GM19240 (cell line): ENCODE measurements around the gene ELMO1.
"Not testable (repeated sequence)": the region's sequence is repeated elsewhere in the genome, so short reads cannot be mapped to it uniquely, and the experiment has no call there.

Source experiments
- DNase-seq: peaks from one replicate; pipeline ENCODE4 v3.0.0; 2011; ENCODE audit warnings: low spot score; ENCODE audit not compliant: insufficient read length

Gene ELMO1

GRCh38 chr7:37142958-37143357 is 305.7 kb downstream of the ELMO1 start:
- no peak for DNase-seq

GRCh38 chr7:37141742-37142141 is 306.9 kb downstream of the ELMO1 start:
- DNase-seq: no peak

DNA sequence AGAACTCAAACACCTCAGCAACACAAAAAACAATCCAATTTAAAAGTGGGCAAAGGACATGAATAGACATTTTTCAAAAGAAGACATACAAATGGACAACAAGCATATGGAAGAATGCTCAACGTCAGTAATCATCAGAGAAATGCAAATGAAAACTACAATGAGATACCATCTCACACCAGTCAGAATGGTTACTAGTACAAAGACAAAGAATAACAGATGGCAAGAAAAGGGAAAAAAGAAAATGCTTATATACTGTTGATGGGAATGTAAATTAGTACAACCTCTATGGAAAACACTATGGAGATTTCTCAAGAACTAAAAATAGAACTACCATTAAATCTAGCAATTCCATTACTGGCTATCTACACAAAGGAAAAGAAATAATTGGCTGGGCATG is 314.8 kb downstream of the ELMO1 start:
- not testable (repeated sequence) for DNase-seq

GRCh38 chr7:37131855-37132254 is 316.8 kb downstream of the ELMO1 start:
- DNase-seq: no peak

- DNase-seq: no peak
Measured at GRCh38 chr7:37129035-37129425, 319.6 kb downstream of the ELMO1 start.

DNA sequence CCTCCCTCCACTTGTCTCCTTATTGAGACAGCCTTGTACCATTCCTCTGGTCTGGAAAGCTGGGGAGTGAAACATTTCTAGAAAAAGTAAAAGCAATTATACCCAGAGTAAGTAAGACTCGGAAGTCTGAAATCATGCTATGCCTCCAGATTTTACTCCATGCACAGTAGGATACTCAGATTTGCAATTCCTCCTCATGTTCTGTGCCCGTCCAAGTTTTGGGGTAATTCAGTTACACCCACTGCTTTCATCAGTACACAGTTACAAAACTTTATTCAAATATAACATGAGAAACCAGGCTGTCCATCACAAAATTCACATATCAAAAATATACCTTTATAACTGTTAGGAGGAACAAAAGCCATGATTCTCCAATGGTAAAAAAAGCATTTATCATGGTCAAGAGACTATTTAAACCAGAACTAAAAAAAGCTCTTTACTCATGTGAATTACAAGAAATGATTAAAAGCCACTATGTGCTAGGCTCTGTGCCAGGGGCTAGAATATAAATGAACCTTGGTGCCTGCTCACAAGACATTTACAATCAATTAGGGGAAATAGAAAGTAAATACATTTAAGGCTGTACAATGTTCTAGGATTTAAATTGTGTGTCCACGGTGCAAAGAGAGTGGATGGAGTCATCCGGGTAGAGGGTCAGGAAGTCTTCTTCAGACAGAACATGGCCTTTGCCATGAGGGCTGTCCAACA is 320.2 kb downstream of the ELMO1 start:
- DNase-seq: no peak

- DNase-seq: no peak
Measured at GRCh38 chr7:37119296-37119860, 329.3 kb downstream of the ELMO1 start.

GRCh38 chr7:37118004-37118403 is 330.7 kb downstream of the ELMO1 start:
- no peak for DNase-seq

DNA sequence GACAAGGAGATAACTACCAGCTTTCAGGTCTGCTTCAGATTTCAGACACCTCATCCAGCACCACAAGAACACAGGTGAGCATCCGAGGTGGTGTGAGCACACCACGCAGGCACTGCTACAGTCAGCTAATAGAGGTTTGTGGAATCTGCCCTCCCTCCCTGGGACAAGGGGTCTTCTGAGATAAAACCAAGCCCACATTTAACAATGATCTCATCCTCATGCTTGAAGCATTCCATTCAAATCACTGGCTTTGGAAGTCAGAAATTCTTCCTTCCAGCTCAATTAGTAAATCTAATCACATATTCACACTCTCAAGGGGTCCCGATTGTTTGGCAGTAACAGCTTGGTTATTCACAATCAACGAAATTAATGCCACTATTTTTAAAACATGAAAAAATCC is 331.4 kb downstream of the ELMO1 start:
- no peak for DNase-seq

- no peak for DNase-seq
Measured at GRCh38 chr7:37116093-37116701, 332.5 kb downstream of the ELMO1 start.

DNA sequence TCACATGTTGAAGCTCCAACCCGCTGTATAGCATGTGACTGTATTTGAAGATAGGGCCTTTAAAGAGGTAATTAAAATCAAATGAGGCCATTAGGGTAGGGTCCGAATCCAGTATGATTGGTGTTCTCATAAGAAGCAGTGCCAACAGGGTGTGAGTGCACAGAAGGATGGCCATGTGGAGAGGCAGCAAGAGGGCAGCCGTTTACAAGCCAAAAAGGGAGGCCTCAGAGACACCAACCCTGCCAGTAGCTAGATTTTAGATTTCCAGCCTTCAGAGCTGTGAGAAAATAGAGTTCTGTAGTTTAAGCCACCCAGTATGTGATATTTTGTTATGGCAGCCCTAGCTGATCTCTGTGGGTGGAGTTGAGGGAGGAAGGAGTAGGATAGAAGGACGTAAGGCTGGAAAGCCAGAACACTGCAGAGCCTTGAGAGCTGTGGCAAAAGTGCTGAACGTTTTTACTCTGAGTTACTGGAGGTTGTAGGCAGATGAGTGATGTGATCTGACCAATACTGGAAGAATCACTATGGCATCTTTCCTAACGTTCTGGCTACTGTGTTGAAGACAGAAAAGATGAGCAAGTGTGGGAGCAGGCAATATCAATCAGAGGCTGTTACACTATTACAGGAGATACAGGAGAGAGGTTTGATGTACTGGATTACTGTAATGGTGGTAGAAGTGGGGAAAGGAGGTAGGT is 334.9 kb downstream of the ELMO1 start:
- DNase-seq: no peak

DNA sequence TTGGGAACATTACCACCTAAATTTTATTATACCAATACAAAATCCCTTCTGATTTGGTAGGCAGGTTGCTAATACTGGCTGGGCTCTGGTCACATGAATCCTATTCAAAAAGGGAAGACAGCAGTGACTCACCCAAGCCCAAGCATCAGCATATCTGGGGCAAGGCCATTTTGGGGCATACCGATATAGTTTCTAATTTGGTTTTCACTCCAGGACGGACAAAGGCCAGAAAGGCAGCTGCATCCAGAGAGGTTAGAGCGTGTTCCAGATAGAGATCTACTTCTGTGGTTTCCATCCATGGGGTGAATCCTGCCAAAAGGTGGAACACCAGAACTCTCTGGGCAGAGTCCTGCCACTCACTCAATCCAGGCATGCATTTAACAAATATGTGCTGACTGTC is 335.8 kb downstream of the ELMO1 start:
- no peak for DNase-seq

GRCh38 chr7:37112218-37112617 is 336.4 kb downstream of the ELMO1 start:
- DNase-seq: no peak

GRCh38 chr7:37111459-37111858 is 337.2 kb downstream of the ELMO1 start:
- no peak for DNase-seq

- no peak for DNase-seq
Measured at GRCh38 chr7:37110660-37111424, 337.8 kb downstream of the ELMO1 start.

DNA sequence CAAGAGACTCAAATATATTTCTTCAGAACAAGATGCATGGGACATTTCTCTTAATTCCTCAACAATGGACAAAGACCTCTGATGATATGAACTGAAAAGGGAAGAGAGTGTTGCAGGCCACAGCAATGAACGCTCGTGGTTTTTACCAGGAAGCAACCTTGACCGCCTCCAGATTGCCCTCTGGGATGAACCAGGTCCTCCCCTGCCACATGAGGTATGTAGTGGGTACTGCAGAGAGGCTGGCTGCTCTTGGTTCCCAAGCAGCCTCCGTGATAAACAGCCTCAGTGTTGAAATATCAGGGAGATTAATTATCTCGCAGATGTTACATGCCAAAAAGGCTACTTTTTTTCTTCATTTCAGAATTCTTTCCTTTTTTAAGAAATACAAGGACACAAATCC is 338.8 kb downstream of the ELMO1 start:
- no peak for DNase-seq

DNA sequence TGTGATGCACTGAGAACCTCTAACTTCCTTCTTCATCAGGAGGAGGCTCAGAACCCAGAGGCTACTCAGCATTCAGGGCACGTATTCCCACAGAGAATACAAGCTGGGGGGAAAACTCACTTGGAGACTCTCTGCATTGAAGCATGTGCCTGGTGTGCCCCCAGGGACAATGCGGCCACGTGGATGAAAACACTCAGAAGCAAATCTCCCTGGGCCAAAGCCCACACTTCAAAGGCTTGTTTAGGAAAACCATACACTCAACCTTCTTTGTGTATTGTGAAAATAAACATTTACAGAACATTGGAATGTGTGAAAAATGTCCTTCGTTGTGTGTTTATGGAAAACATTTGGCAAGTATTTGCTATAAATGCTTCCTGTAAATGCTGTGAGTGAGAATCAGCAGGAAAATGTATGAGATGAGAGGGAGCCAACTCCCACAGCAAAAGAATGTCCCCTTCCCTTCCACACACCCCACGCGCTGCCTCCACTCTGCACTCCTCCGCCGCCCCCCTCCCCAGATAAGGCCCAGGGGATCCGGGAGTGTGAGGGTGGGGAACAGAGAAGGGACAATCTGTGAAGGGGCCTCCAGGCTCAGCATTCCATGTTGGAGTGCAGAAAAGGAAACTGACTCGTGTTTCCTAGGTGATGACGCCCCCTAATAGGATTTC is 339.5 kb downstream of the ELMO1 start:
- no peak for DNase-seq

DNA sequence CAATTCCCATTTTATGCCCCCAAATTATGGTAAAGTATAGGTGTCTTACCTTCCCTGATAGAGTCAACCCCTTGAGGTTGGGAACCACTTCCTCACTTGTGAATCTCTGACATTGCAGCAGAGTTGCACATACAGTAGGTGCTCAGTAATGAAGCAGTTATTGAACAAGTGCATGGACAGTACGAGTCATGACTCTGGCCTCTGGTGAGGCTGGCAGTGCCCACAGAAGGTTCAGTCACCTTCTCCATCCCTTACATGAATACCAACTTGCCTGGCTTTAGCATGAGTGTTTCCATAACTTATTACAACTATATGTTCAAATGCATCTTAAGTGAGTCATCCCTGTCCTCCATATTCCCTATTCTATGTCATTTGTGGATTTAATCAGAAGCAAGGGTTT is 340.0 kb downstream of the ELMO1 start:
- DNase-seq: no peak

GRCh38 chr7:37107047-37107750 is 341.5 kb downstream of the ELMO1 start:
- DNase-seq: no peak

DNA sequence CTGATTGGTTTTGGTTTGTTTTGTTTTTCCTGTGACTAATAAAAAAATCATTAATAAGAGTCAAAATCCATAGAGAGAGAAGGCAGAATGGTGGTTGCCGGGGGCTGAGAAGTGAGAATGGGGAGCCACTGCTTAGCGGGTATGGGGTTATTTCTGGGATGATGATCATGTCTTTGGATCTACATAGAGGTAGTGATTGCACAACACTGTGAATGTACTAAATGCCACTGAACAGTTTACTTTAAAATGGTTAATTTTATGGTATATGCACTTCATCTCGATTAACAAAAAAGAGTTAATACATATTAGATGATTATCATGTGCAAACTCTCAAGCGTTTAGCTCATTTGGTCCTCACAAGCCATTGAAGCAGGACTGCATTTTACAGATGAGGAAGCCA is 342.9 kb downstream of the ELMO1 start:
- no peak for DNase-seq
